Measurements from ENCODE around the gene FAM237B. TPM values are rescaled to one million over a fixed set of nuclear protein-coding genes. Genes with fewer than 3 reads are reported as not detected.

The FAM237B gene
- total and polyA plus RNA-seq, 2 of the 4 experiments (the other 2 are of a cell fraction), result not detected

- POLR2A ChIA-PET (ENCODE audit: unreplicated experiment), result no interaction called here
- no peak overlapping the region for H4K8ac ChIP-seq (ENCODE audit: low read depth in 2 of 2, low read length in 2 of 2)
- H3K27me3 ChIP-seq (ENCODE audit: control insufficient read depth, insufficient read depth, low read length), result no peaks in the 10 kb centered on the region
- H3K27ac ChIP-seq (ENCODE audit: insufficient read depth, low read length), result no peak overlapping the region
- no peaks in the 10 kb centered on the region for H3K36me3 ChIP-seq (ENCODE audit: control insufficient read depth, insufficient read depth, low read length)
- H3K4me2 ChIP-seq (ENCODE audit: low read depth, low read length), result no peak overlapping the region
- no peak overlapping the region for H2BK20ac ChIP-seq (ENCODE audit: low read depth, low read length)
- H3K4me3 ChIP-seq (ENCODE audit: insufficient read depth, low read depth, low read length), result no peak overlapping the region
- WGBS, 2 experiments (ENCODE audit: extremely low coverage in 2 of 2, insufficient read length in 1 of 2), result 86% methylated on average over 1 of the region's 1 CpG; no CpG with 5 or more reads in 1 of the 2 experiments
- no peak overlapping the region for H3K4ac ChIP-seq (ENCODE audit: low read depth, low read length)
- H2AK9ac ChIP-seq (replicated peaks; ENCODE audit: low read depth, low read length, poor library complexity), result no peak overlapping the region
- H3K23ac ChIP-seq (ENCODE audit: low read depth, low read length), result no peak overlapping the region
- no peaks in the 10 kb centered on the region for H3K4me1 ChIP-seq (ENCODE audit: control insufficient read depth, insufficient read depth, low read length)
- no peaks in the 10 kb centered on the region for H3K9me3 ChIP-seq (ENCODE audit: control insufficient read depth, insufficient read depth, low read length)
- H4K5ac ChIP-seq (ENCODE audit: low read depth, low read length), result no peak overlapping the region
- H3K9ac ChIP-seq (ENCODE audit: low read depth, low read length), result no peak overlapping the region
- in situ Hi-C loops (cut with MboI; ENCODE audit: low sequenced_read_pairs), result loop anchor here (10.0 kb wide), 1 partner anchor 104 kb away; no protein-coding TSS in a partner anchor
- DNase-seq, result no peak
- H2BK5ac ChIP-seq (ENCODE audit: low read depth, low read length, poor library complexity, severe bottlenecking), result no peak overlapping the region
- H3K18ac ChIP-seq (ENCODE audit: low read depth, low read length), result no peak overlapping the region
- H2BK15ac ChIP-seq (ENCODE audit: low read depth, low read length), result no peak overlapping the region
- no peak overlapping the region for H2AFZ ChIP-seq (replicated peaks; ENCODE audit: low read length, poor library complexity)
- no peak overlapping the region for H3K14ac ChIP-seq (replicated peaks; ENCODE audit: low read depth, low read length)
- dilution Hi-C loops (cut with HindIII; ENCODE audit: low sequenced_read_pairs, unreplicated experiment), result no loop called here
- TF ChIP-seq RAD21 (IDR thresholded peaks at IDR 0.05; ENCODE audit: low read length), result no peak
- no peak for TF ChIP-seq SMC3 (IDR thresholded peaks at IDR 0.05; ENCODE audit: low read depth, low read length)
- no peak for TF ChIP-seq NFE2L2 (IDR thresholded peaks at IDR 0.05; ENCODE audit: low read depth, low read length)
- no peaks in the 10 kb centered on the region for H4K20me1 ChIP-seq (ENCODE audit: insufficient read depth, low read length)
- H3K9me1 ChIP-seq (ENCODE audit: insufficient read depth, low read length), result no peaks in the 10 kb centered on the region
- H2AK5ac ChIP-seq (ENCODE audit: low read depth, low read length), result no peak overlapping the region
- CTCF ChIA-PET, result no interaction called here
- BruUV-seq (replicated peaks), result no TSS peak
- no peak overlapping the region for H3K56ac ChIP-seq (ENCODE audit: extremely low read depth, insufficient read depth, low read length)
- intact Hi-C loops (cut with micrococcal nuclease), result no loop called here
- H3K79me1 ChIP-seq (ENCODE audit: low read depth in 1 of 2, low read length in 2 of 2), result no peaks in the 10 kb centered on the region
- no peak overlapping the region for H4K91ac ChIP-seq (ENCODE audit: insufficient read depth, low read depth, low read length)
- no peak overlapping the region for H2BK120ac ChIP-seq (ENCODE audit: low read depth, low read length)
- ATAC-seq (ENCODE audit: low read depth), result no peak
Measured at GRCh38 chr7:90269163-90269562, 51.9 kb downstream of the FAM237B start.
